ENCODE data around the gene PAIP2B.

GRCh38 chr2:71154798-71155197 is 72.1 kb downstream of the PAIP2B start:
- no peak for TF ChIP-seq POLR2AphosphoS5 (IDR thresholded peaks at IDR 0.05; ENCODE audit: borderline replicate concordance, low read depth, low read length)
- TF ChIP-seq EZH2 (IDR thresholded peaks at IDR 0.05), result no peak
- TF ChIP-seq FOXP2 (optimal IDR thresholded peaks at IDR 0.05; ENCODE audit: control extremely low read depth, extremely low read length, insufficient read depth), result no peak

All from SK-N-MC (cell line).